Fibroblast of lung (primary cell): ENCODE measurements around the gene ANKS1B.

Experiments
- CTCF ChIP-seq, 2 donors: IDR thresholded peaks in 1 of 2; conservative IDR thresholded peaks in 1 of 2; 1 replicate in 1 of 2; 2 replicates in 1 of 2; pipeline ENCODE4 v1.5.1; 2011 to 2012; ENCODE audit warnings: low read length in 2 of 2, control low read depth in 1 of 2, inconsistent platforms in 1 of 2, low read depth in 1 of 2, mild to moderate bottlenecking in 1 of 2
- EZH2 ChIP-seq: IDR thresholded peaks from 2 replicates; pipeline ENCODE4 v1.5.1; 2012; ENCODE audit warnings: low read length, control low read depth, mild to moderate bottlenecking; ENCODE audit errors: missing control alignments

- TF ChIP-seq CTCF (conservative IDR thresholded peaks at IDR 0.05 in 1 of 2, IDR thresholded peaks at IDR 0.05 in 1 of 2; ENCODE audit: low read depth in 1 of 2, low read length in 2 of 2), result no peak
- TF ChIP-seq EZH2, result no peak
Measured at GRCh38 chr12:98970950-98971349, 1013.8 kb downstream of the ANKS1B start.
